MCF 10A (cell line): ENCODE data around the gene MYB. TPM values are rescaled to one million over a fixed set of nuclear protein-coding genes. Genes with fewer than 3 reads are reported as not detected.
A peak's percentile ranks its signal among the peaks of the same experiment; 100 is the strongest.

Source experiments
- BruUV-seq: library from RNA; stranded (reverse); fragments of 400-500 nt; replicated peaks from 2 replicates; lab custom pipeline; 2021; lab: Mats Ljungman, UMichigan
- CTCF ChIA-PET: fragments of 300-600 bp; sonication (Branson Sonifier 250); formaldehyde crosslinking; extraction: SDS; loops from one replicate; lab custom pipeline; 2021; ENCODE audit warnings: antibody characterized with exemption, inconsistent platforms; lab: Yijun Ruan, JAX
- POLR2A ChIA-PET: fragments of 300-600, 350-650 bp; sonication (Branson Sonifier 250); formaldehyde crosslinking; extraction: SDS; loops from one replicate; lab custom pipeline; 2020; ENCODE audit warnings: antibody characterized with exemption, inconsistent platforms; lab: Yijun Ruan, JAX
- DNase-seq: peaks from one replicate; pipeline ENCODE4 v3.0.0-alpha.2; 2018; ENCODE audit not compliant: unreplicated experiment
- H3K27ac Mint-ChIP-seq: one replicate; pipeline ENCODE4 v1.8.0; 2022; ENCODE audit warnings: mild to moderate bottlenecking, low read depth, mixed read lengths; ENCODE audit not compliant: unreplicated experiment
- H3K27me3 Mint-ChIP-seq: one replicate; pipeline ENCODE4 v1.8.0; 2022; ENCODE audit warnings: mixed read lengths; ENCODE audit not compliant: insufficient read depth, unreplicated experiment
- H3K36me3 Mint-ChIP-seq: one replicate; pipeline ENCODE4 v1.8.0; 2022; ENCODE audit warnings: mild to moderate bottlenecking, moderate library complexity, mixed read lengths; ENCODE audit not compliant: insufficient read depth, unreplicated experiment
- H3K4me1 Mint-ChIP-seq: one replicate; pipeline ENCODE4 v1.8.0; 2022; ENCODE audit warnings: mixed read lengths; ENCODE audit not compliant: insufficient read depth, unreplicated experiment
- H3K4me3 Mint-ChIP-seq: one replicate; pipeline ENCODE4 v1.8.0; 2022; ENCODE audit warnings: mild to moderate bottlenecking, moderate library complexity, mixed read lengths; ENCODE audit not compliant: unreplicated experiment
- H3K9me3 Mint-ChIP-seq: one replicate; pipeline ENCODE4 v1.8.0; 2022; ENCODE audit warnings: mixed read lengths; ENCODE audit not compliant: unreplicated experiment
- intact Hi-C: fragments of 100-400 bp; cut with micrococcal nuclease; formaldehyde crosslinking; loops from 2 replicates; pipeline ENCODE4 v1.14.1; 2022
- total RNA-seq: library from RNA; stranded (reverse); gene quantifications from 2 replicates; pipeline ENCODE4 v1.2.3, GENCODE V29; 2022
- TF ChIP-seq, protein P1 (sequence below): fragments of 200-600 bp; IDR thresholded peaks from one replicate; pipeline ENCODE4 v1.8.0; 2022; ENCODE audit warnings: antibody characterized with exemption, mild to moderate bottlenecking; ENCODE audit not compliant: unreplicated experiment

MYB gene
- total RNA-seq, 1 experiment from 2014 or later, result not detected

DNA sequence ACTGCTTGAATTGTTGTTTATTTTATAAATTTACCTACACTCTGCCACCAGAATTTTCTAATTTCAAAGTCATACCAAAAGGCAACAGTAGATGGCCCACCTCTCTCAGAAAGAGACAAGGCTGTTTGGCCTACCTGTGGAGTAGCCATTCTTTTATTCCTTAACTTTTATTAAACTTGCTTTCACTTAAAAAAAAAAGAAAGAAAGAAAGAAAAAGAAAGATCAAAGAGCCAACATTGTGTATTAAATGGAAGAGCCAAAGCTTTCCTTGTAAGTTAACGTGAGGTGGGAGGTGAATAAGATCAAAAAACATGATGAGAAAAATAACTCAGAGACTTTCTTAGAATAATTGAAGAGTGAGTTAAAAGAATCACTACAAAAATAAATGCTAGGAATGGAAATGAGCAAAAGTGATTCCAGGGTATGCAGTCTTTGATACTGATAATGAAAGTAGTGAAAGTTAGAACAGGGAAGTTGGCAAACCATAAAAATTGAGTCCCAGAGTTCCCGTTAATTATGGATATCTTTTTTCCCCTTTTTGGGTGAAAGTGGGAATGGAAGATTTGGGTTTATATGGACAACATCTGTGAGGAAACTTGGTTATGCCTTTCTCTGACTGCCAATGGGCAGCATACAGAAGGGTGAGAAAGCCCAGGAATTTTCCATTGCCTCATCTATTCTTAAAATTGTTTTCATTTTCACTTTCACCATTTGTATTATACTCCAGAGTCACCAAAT, 35.9 kb upstream of the MYB start:
- CTCF ChIA-PET, result interaction anchor here (0.5 to 6.4 kb wide), 31 partner anchors 8 to 989 kb away, joined by 3 to 80 read pairs (median 4); no protein-coding TSS in a partner anchor
- no peaks in the 10 kb centered on the region for H3K27me3 Mint-ChIP-seq
- no TSS peak for BruUV-seq
- DNase-seq, result peak; percentile 49
- no peaks in the 10 kb centered on the region for H3K9me3 Mint-ChIP-seq
- no peak overlapping the region for H3K4me3 Mint-ChIP-seq
- no peaks in the 10 kb centered on the region for H3K36me3 Mint-ChIP-seq
- no peak overlapping the region for H3K27ac Mint-ChIP-seq
- peaks cover 6% of the 10 kb centered on the region for H3K4me1 Mint-ChIP-seq
- TF ChIP-seq, protein P1, sequence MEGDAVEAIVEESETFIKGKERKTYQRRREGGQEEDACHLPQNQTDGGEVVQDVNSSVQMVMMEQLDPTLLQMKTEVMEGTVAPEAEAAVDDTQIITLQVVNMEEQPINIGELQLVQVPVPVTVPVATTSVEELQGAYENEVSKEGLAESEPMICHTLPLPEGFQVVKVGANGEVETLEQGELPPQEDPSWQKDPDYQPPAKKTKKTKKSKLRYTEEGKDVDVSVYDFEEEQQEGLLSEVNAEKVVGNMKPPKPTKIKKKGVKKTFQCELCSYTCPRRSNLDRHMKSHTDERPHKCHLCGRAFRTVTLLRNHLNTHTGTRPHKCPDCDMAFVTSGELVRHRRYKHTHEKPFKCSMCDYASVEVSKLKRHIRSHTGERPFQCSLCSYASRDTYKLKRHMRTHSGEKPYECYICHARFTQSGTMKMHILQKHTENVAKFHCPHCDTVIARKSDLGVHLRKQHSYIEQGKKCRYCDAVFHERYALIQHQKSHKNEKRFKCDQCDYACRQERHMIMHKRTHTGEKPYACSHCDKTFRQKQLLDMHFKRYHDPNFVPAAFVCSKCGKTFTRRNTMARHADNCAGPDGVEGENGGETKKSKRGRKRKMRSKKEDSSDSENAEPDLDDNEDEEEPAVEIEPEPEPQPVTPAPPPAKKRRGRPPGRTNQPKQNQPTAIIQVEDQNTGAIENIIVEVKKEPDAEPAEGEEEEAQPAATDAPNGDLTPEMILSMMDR, result peak; percentile 65
- POLR2A ChIA-PET, result no interaction called here
- intact Hi-C loops, result loop anchor here (1.0 kb wide), 2 partner anchors 112 to 278 kb away; no protein-coding TSS in a partner anchor

DNA sequence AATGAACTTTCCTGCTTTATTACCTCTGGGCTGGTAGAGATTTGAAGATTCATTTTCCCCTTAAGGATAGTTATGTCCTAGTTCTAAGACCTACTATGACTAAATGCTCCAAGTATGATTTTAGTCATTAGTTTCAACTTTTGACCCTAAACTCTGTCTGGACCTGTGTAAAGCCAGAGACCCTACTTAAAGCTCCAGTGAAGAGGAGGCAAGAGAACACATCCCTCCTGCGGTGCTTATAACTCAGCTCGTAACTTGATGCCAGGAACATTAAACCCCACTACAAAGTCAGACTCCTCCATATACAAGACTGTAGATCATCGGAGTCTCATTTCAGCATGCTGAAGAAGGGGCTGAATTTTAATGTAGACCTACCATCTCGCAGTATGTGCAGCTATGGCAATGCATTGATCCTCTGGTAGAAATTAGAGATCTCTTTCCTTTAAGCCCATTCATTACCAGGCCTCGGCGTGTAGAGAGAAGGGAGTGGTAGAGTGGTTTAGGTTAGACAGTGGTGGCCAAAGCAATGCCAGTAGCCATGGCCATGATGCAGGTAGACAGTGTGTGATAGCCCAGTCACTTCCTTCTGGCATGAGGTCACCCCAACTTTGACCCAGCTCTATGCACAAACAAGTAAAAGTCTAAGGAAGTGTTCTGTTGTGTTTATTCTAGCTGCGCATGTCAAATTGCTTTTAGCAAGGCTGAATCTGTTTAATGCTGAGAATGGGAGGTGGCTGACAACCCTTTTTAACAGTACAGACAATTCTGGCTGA, 34.8 kb upstream of the MYB start:
- intact Hi-C loops, result no loop called here
- H3K36me3 Mint-ChIP-seq, result no peaks in the 10 kb centered on the region
- peaks cover 6% of the 10 kb centered on the region for H3K4me1 Mint-ChIP-seq
- no peaks in the 10 kb centered on the region for H3K9me3 Mint-ChIP-seq
- no peak overlapping the region for H3K27ac Mint-ChIP-seq
- DNase-seq, result no peak
- TF ChIP-seq, protein P1, result no peak
- H3K27me3 Mint-ChIP-seq, result no peaks in the 10 kb centered on the region
- no TSS peak for BruUV-seq
- ChIA-PET POLR2A (no interaction called here), CTCF (interaction anchor here (0.5 to 1.1 kb wide), 6 partner anchors 14 to 277 kb away, joined by 3 to 5 read pairs (median 4); no protein-coding TSS in a partner anchor)
- no peak overlapping the region for H3K4me3 Mint-ChIP-seq

DNA sequence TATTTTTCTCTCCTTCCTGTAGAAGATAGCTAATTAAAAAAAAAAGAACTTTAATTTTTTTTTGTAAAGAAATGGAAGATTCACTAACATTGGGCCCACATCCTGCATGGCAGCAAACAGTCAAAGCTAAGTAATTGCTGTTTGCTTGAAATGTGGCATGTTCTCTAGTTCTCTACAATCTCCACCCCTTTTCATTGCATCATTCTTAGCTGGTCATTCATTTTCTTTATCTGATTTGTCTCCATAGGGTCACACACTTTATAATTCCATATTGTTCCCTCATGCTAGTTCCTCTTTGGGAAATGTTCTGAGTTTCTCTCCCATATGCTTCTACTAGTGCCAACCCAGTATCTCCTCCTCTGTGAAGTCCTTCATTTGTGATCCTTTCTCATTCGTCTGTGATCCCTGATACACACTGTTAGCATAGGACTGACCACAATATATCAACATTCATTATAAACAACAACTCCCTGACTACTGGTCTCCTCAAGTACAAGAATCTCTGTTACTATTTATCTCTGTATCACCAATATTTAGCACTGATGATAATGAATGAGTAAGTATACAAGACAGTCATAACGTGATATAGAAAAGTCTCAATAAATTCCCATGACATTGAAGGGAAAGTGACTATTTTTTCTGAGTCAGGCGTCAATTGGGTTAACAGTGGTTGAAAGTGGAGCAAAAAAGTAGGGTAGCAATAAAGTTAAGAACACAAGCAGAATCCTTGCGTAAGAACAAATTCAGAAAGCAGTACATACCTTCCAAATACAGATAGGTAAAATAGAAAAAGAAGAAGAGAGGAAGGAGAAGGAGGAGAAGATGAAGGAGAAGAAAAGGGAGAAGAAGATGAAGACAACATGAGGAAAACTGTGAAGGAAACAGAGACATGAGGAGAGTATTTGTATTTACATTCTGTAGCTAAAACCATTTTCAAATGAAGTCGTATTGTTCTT, 33.2 kb upstream of the MYB start:
- POLR2A ChIA-PET, result interaction anchor here (0.6 to 0.9 kb wide), 4 partner anchors 33 to 277 kb away, joined by 3 read pairs; partner anchors contain the start of gene MYB
- H3K9me3 Mint-ChIP-seq, result no peaks in the 10 kb centered on the region
- no peak overlapping the region for H3K27ac Mint-ChIP-seq
- H3K4me3 Mint-ChIP-seq, result no peak overlapping the region
- no TSS peak for BruUV-seq
- no peaks in the 10 kb centered on the region for H3K27me3 Mint-ChIP-seq
- TF ChIP-seq, protein P1, result no peak
- no peak for DNase-seq
- H3K4me1 Mint-ChIP-seq, result peaks cover 6% of the 10 kb centered on the region
- CTCF ChIA-PET, result interaction anchor here (0.8 to 1.5 kb wide), 5 partner anchors 9 to 276 kb away, joined by 3 to 7 read pairs (median 4); no protein-coding TSS in a partner anchor
- H3K36me3 Mint-ChIP-seq, result no peaks in the 10 kb centered on the region
- intact Hi-C loops, result no loop called here
